ENCODE measurements around the gene PLK3. TPM values are rescaled to one million over a fixed set of nuclear protein-coding genes. Genes with fewer than 3 reads are reported as not detected.
"Not testable (repeated sequence)": the region's sequence is repeated elsewhere in the genome, so short reads cannot be mapped to it uniquely, and the experiment has no call there.

Gene PLK3
- total RNA-seq, 3 donors from 2014 or later (not counting 1 experiment from before 2014, with no cell fraction given), result 39.5 to 89.2 (median 78.1) TPM

- Mint-ChIP-seq H3K4me3 (no peak overlapping the region), H3K27ac (no peak overlapping the region), H3K4me1 (peaks cover 24 to 35% of the 10 kb centered on the region in 2 donors), H3K36me3 (no peaks in the 10 kb centered on the region), H3K9me3 (no peaks in the 10 kb centered on the region), H3K27me3 (ENCODE audit: low read depth in 2 of 2) (peaks cover 0 to 4% of the 10 kb centered on the region in 2 donors)
- H3K27ac ChIP-seq (ENCODE audit: low read length), result no peak overlapping the region
- H3K9me3 ChIP-seq (ENCODE audit: control insufficient read depth, insufficient read depth, low read length), result no peaks in the 10 kb centered on the region
- peaks cover 36% of the 10 kb centered on the region for H3K4me1 ChIP-seq (ENCODE audit: control insufficient read depth, insufficient read depth, low read length)
- H3K27me3 ChIP-seq (ENCODE audit: control insufficient read depth, insufficient read depth, low read length), result no peaks in the 10 kb centered on the region
- DNase-seq (no peak), ATAC-seq (no peak)
- TF ChIP-seq CTCF (IDR thresholded peaks at IDR 0.05), result no peak
- intact Hi-C loops (cut with micrococcal nuclease), result no loop called here
- no peaks in the 10 kb centered on the region for H3K36me3 ChIP-seq (ENCODE audit: control insufficient read depth, insufficient read depth, low read length)
- H3K4me3 ChIP-seq (ENCODE audit: low read length), result no peak overlapping the region
- 96% methylated on average over 15 of the region's 15 CpGs for WGBS (ENCODE audit: insufficient coverage)
Observed at GRCh38 chr1:44822981-44823451, 22.8 kb downstream of the PLK3 start.

- H3K4me1 ChIP-seq (ENCODE audit: control insufficient read depth, insufficient read depth, low read length), result peaks cover 25% of the 10 kb centered on the region
- H3K27ac ChIP-seq (ENCODE audit: low read length); H3K9me3 ChIP-seq (ENCODE audit: control insufficient read depth, insufficient read depth, low read length); H3K36me3 ChIP-seq (ENCODE audit: control insufficient read depth, insufficient read depth, low read length); H3K4me3 ChIP-seq (ENCODE audit: low read length); H3K27me3 Mint-ChIP-seq (ENCODE audit: low read depth in 2 of 2); H3K4me3 Mint-ChIP-seq; intact Hi-C loops (cut with micrococcal nuclease); H3K9me3 Mint-ChIP-seq; DNase-seq; H3K27ac Mint-ChIP-seq; ATAC-seq; H3K36me3 Mint-ChIP-seq; H3K27me3 ChIP-seq (ENCODE audit: control insufficient read depth, insufficient read depth, low read length): not testable (repeated sequence)
- H3K4me1 Mint-ChIP-seq, result peaks cover 12 to 22% of the 10 kb centered on the region in 2 donors
- WGBS (ENCODE audit: insufficient coverage), result 92% methylated on average over 6 of the region's 6 CpGs
Observed at GRCh38 chr1:44824392-44824791, 24.2 kb downstream of the PLK3 start.

- no peaks in the 10 kb centered on the region for H3K36me3 Mint-ChIP-seq
- H3K27ac Mint-ChIP-seq, result no peak overlapping the region
- no peaks in the 10 kb centered on the region for H3K9me3 Mint-ChIP-seq
- Histone ChIP-seq H3K4me3 (ENCODE audit: low read length) (no peak overlapping the region), H3K27ac (ENCODE audit: low read length) (no peak overlapping the region), H3K4me1 (ENCODE audit: control insufficient read depth, insufficient read depth, low read length) (peaks cover 11% of the 10 kb centered on the region), H3K9me3 (ENCODE audit: control insufficient read depth, insufficient read depth, low read length) (no peaks in the 10 kb centered on the region), H3K27me3 (ENCODE audit: control insufficient read depth, insufficient read depth, low read length) (no peaks in the 10 kb centered on the region), H3K36me3 (ENCODE audit: control insufficient read depth, insufficient read depth, low read length) (no peaks in the 10 kb centered on the region)
- 34% methylated on average over 24 of the region's 24 CpGs for WGBS (ENCODE audit: insufficient coverage)
- intact Hi-C loops (cut with micrococcal nuclease), result no loop called here
- ATAC-seq (peak in 2 of 3 donors; percentile 26 to 37), DNase-seq (no peak)
- no peak overlapping the region for H3K4me3 Mint-ChIP-seq
- no peak for TF ChIP-seq CTCF (IDR thresholded peaks at IDR 0.05)
- H3K4me1 Mint-ChIP-seq, result peaks cover 0 to under 1% of the 10 kb centered on the region in 2 donors
- peaks cover 0 to 4% of the 10 kb centered on the region in 2 donors for H3K27me3 Mint-ChIP-seq (ENCODE audit: low read depth in 2 of 2)
Observed at GRCh38 chr1:44826375-44827196, 26.4 kb downstream of the PLK3 start.

GRCh38 chr1:44827197-44828002 is 27.2 kb downstream of the PLK3 start:
- Mint-ChIP-seq H3K4me1 (no peaks in the 10 kb centered on the region), H3K36me3 (no peaks in the 10 kb centered on the region), H3K27ac (no peak overlapping the region), H3K27me3 (ENCODE audit: low read depth in 2 of 2) (peaks cover 0 to 4% of the 10 kb centered on the region in 2 donors), H3K4me3 (no peak overlapping the region), H3K9me3 (no peaks in the 10 kb centered on the region)
- no peaks in the 10 kb centered on the region for H3K36me3 ChIP-seq (ENCODE audit: control insufficient read depth, insufficient read depth, low read length)
- H3K9me3 ChIP-seq (ENCODE audit: control insufficient read depth, insufficient read depth, low read length), result no peaks in the 10 kb centered on the region
- ATAC-seq (no peak), DNase-seq (no peak)
- no peaks in the 10 kb centered on the region for H3K27me3 ChIP-seq (ENCODE audit: control insufficient read depth, insufficient read depth, low read length)
- H3K4me3 ChIP-seq (ENCODE audit: low read length), result no peak overlapping the region
- no peak for TF ChIP-seq CTCF (IDR thresholded peaks at IDR 0.05)
- intact Hi-C loops (cut with micrococcal nuclease), result no loop called here
- peaks cover 11% of the 10 kb centered on the region for H3K4me1 ChIP-seq (ENCODE audit: control insufficient read depth, insufficient read depth, low read length)
- 89% methylated on average over 28 of the region's 28 CpGs for WGBS (ENCODE audit: insufficient coverage)
- no peak overlapping the region for H3K27ac ChIP-seq (ENCODE audit: low read length)

All from natural killer cell (primary cell).